Subcutaneous abdominal adipose tissue (tissue), 5 donors: ENCODE results near the gene FAM181A.

ENCODE experiments used
- H3K27ac ChIP-seq: one replicate; pipeline ENCODE4 v1.7.0; 2013; ENCODE audit warnings: low read depth, mild to moderate bottlenecking, inconsistent platforms, low read length, moderate library complexity
- H3K27me3 ChIP-seq, 5 donors: one replicate each; pipeline ENCODE4 v1.7.0; 2013; ENCODE audit warnings: low read length in 5 of 5, inconsistent platforms in 1 of 5; ENCODE audit not compliant: control insufficient read depth in 5 of 5, insufficient read depth in 4 of 5
- H3K36me3 ChIP-seq, 5 donors: one replicate each; pipeline ENCODE4 v1.7.0; 2013; ENCODE audit warnings: low read length in 5 of 5; ENCODE audit not compliant: control insufficient read depth in 5 of 5, insufficient read depth in 5 of 5
- H3K4me1 ChIP-seq, 5 donors: one replicate each; pipeline ENCODE4 v1.7.0; 2013; ENCODE audit warnings: low read length in 5 of 5, mild to moderate bottlenecking in 3 of 5, moderate library complexity in 1 of 5; ENCODE audit not compliant: control insufficient read depth in 5 of 5, insufficient read depth in 5 of 5
- H3K4me3 ChIP-seq, 5 donors: one replicate each; pipeline ENCODE4 v1.7.0; 2013; ENCODE audit warnings: low read length in 5 of 5, low read depth in 1 of 5
- H3K9ac ChIP-seq, 5 donors: one replicate each; pipeline ENCODE4 v1.7.0; 2013; ENCODE audit warnings: low read length in 5 of 5, mild to moderate bottlenecking in 4 of 5, moderate library complexity in 3 of 5
- H3K9me3 ChIP-seq, 5 donors: one replicate each; pipeline ENCODE4 v1.7.0; 2013; ENCODE audit warnings: low read length in 5 of 5; ENCODE audit not compliant: control insufficient read depth in 5 of 5
- donor health status: healthy.
- donor health status: healthy.
- donor health status: healthy.
- donor health status: healthy.
- donor health status: healthy.

The FAM181A gene

DNA sequence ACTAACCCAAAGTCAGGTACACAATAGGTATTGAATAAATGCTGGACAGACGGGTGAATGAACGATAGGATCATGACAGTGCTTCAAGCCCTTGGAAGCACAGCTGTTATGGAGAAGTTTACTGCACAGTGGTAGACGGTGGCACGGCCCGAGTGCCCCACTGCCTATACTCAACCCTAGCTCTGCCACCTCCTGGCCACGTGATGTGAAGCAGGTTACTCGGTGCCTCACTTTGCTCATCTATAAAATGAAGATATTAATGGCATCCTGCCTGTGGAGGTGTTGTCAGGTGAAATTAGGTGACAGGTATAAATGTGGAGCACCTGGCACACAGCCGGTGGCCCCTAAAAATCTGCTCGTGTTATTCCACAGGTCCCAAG, 43.4 kb downstream of the FAM181A start:
- Histone ChIP-seq H3K4me1 (peaks cover 0 to 21% (median 17%) of the 10 kb centered on the region in 5 donors), H3K9me3 (no peaks in the 10 kb centered on the region), H3K27me3 (peaks cover 0 to 5% (median under 1%) of the 10 kb centered on the region in 5 donors), H3K27ac (no peak overlapping the region), H3K9ac (peak overlapping the region in 2 of 5 donors; percentile 3 to 51), H3K36me3 (no peaks in the 10 kb centered on the region), H3K4me3 (peak overlapping the region; percentile 38 to 59 (median 52))

GRCh38 chr14:93970965-93971634, 44.0 kb downstream of the FAM181A start:
- Histone ChIP-seq H3K9me3 (no peaks in the 10 kb centered on the region), H3K4me3 (peak overlapping the region; percentile 38 to 59 (median 52)), H3K9ac (peak overlapping the region in 2 of 5 donors; percentile 3 to 51), H3K27me3 (peaks cover 0 to 5% (median 2%) of the 10 kb centered on the region in 5 donors), H3K27ac (no peak overlapping the region), H3K36me3 (no peaks in the 10 kb centered on the region), H3K4me1 (peaks cover 0 to 26% (median 17%) of the 10 kb centered on the region in 5 donors)

GRCh38 chr14:93971635-93972027, 44.5 kb downstream of the FAM181A start:
- Histone ChIP-seq H3K27me3 (peaks cover 0 to 5% (median 2%) of the 10 kb centered on the region in 5 donors), H3K9ac (no peak overlapping the region), H3K36me3 (no peaks in the 10 kb centered on the region), H3K4me1 (peaks cover 0 to 32% (median 18%) of the 10 kb centered on the region in 5 donors), H3K9me3 (no peaks in the 10 kb centered on the region), H3K27ac (no peak overlapping the region), H3K4me3 (no peak overlapping the region)

DNA sequence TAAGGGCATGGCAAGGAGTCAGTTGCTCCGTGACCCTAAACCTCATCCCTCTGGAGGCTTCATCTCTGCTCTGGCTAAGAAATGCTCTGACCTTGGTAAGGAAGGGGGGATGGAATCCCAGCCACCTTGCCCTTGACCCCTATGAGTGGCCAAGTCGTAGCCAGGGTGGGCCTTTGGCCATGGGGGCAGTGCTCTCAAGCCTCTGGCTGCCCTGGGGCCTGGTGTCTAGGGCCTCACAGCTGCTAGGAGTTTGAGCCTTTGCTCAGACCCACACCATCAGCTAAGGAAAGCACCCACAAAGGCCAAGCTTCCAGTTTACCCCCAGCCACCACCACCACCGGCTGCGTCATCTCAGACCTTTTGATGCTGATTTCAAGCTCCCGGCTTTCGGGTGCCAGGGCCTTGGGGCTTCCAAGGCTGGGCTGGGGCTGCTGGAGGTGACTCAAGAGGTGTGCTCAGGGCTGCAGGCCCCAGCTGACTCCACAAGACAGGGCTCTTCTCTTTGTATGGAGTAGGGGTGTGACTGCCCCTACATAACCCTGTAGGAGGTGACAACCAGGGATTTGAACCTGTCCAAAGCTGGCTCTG, 45.6 kb downstream of the FAM181A start:
- peaks cover 0 to 31% (median 18%) of the 10 kb centered on the region in 5 donors for H3K4me1 ChIP-seq
- H3K4me3 ChIP-seq = no peak overlapping the region
- H3K9me3 ChIP-seq = no peaks in the 10 kb centered on the region
- no peak overlapping the region for H3K9ac ChIP-seq
- H3K27ac ChIP-seq = no peak overlapping the region
- no peaks in the 10 kb centered on the region for H3K36me3 ChIP-seq
- peaks cover 3 to 10% (median 5%) of the 10 kb centered on the region in 5 donors for H3K27me3 ChIP-seq

- Histone ChIP-seq H3K9ac (no peak overlapping the region), H3K4me1 (peaks cover 0 to 26% (median 18%) of the 10 kb centered on the region in 5 donors), H3K4me3 (no peak overlapping the region)
Measured at GRCh38 chr14:93973607-93974006, 46.5 kb downstream of the FAM181A start.

GRCh38 chr14:93974299-93974698, 47.2 kb downstream of the FAM181A start:
- H3K36me3 ChIP-seq = no peaks in the 10 kb centered on the region
- no peak overlapping the region for H3K4me3 ChIP-seq
- peaks cover 3 to 13% (median 5%) of the 10 kb centered on the region in 5 donors for H3K27me3 ChIP-seq
- H3K27ac ChIP-seq = no peak overlapping the region
- peaks cover 0 to 8% (median 0%) of the 10 kb centered on the region in 5 donors for H3K9me3 ChIP-seq
- no peak overlapping the region for H3K9ac ChIP-seq
- peaks cover 0 to 26% (median 13%) of the 10 kb centered on the region in 5 donors for H3K4me1 ChIP-seq

More at GRCh38 chr14:93973607-93974006, 46.5 kb downstream of the FAM181A start:
- Histone ChIP-seq H3K36me3 (no peaks in the 10 kb centered on the region), H3K27ac (no peak overlapping the region), H3K9me3 (peaks cover 0 to 6% (median 0%) of the 10 kb centered on the region in 5 donors), H3K27me3 (peaks cover 3 to 13% (median 5%) of the 10 kb centered on the region in 5 donors)

DNA sequence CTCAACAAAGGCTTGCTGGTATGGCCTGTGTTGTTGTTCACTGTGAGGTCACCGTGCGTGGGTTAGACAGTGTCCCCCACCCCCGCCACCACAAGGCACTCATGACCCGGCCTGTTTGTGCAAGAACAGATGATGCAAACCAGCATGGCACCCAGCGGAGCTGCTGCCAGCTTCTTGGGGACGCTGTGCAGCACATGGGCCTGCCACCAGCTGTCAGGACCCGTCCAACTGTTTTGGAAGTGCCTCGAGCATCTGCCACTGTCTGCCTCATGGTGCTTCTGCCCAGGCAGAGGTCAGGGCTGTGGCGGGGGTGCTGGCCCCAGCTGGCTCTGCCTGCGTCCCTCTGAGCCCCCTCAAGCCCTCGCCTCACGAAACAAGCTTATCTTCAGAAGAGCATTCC, 47.7 kb downstream of the FAM181A start:
- Histone ChIP-seq H3K9me3 (peaks cover 0 to 8% (median 0%) of the 10 kb centered on the region in 5 donors), H3K4me3 (no peak overlapping the region), H3K27me3 (peaks cover 3 to 13% (median 5%) of the 10 kb centered on the region in 5 donors), H3K9ac (no peak overlapping the region), H3K4me1 (peaks cover 0 to 21% (median 8%) of the 10 kb centered on the region in 5 donors), H3K27ac (no peak overlapping the region), H3K36me3 (no peaks in the 10 kb centered on the region)

DNA sequence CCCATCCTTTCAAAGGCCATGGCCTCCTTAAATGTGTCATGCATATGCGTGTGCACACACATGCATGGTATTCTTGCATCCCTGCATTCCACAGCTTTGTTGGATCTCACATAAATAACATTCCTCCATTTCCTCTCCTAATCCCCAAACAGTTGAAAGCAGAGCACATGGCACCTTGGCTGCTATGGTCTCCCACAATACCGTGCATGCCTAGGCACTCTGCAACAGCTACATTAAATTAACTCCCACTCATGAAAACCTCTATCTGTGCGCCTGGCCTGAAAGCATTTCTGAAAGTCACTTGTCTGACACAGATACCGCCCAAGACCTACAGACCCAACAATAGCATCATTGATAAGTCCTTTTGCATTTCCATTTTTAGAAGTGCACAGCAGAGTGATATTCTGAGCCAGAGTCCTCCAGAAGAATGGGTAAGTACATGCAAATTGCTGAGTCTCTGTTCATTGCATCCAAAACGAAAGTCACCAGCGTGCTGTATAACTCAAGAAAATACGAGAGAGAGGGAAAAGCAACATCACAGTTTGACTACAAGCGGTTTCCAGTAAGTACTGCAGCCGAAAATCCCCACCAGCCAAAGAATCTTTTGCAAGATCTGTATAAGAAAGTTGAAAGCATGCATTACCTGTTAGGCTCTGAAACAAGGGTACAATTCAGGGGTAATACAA, 48.8 kb downstream of the FAM181A start:
- H3K4me1 ChIP-seq = peaks cover 0 to 18% (median 7%) of the 10 kb centered on the region in 5 donors

DNA sequence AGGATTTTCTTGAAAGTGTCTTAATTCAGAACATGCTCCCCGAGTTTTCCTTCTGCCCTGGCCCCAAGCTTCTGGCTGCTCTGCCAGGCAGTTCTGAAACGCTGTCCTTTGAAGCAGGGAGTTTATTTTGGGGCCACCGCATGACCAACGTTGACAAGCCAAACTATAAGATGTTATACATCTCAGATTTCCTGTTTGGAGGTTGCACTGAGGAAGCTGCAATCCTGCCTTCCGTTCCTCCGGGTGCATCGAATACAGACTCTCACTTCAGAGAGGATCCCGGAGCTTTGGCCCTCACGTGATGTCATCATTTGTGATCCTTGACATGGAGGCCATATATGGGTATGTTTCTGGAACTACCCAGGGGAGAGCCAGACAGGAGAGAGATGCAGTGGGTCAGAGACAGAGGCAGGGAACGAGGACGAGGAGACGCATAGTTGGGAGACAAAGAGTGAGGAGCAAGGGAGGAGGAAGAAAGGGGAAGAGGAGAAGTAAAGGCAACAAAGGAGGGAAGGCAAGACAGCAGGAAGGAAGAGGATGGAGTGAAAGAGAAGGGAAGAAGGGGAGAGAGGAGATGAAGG, 49.4 kb downstream of the FAM181A start, which contains the start of gene ASB2:
ASB2 (minus strand) TSS at position 94 of the 581 bp plus-strand sequence. CDS start 12,031 bp downstream, outside the sequence.
- H3K27ac ChIP-seq = no peak within 1 kb of the TSS
- no peaks in the 10 kb centered on the region for H3K36me3 ChIP-seq
- peaks cover 3 to 13% (median 5%) of the 10 kb centered on the region in 5 donors for H3K27me3 ChIP-seq
- peaks cover 0 to 8% (median 0%) of the 10 kb centered on the region in 5 donors for H3K9me3 ChIP-seq
- no peak within 1 kb of the TSS for H3K4me3 ChIP-seq
- no peak within 1 kb of the TSS for H3K9ac ChIP-seq
- peaks cover 0 to 13% (median 3%) of the 10 kb centered on the region in 5 donors for H3K4me1 ChIP-seq

More for the DNA sequence above, 48.8 kb downstream of the FAM181A start:
- Histone ChIP-seq H3K9ac (no peak overlapping the region), H3K27ac (no peak overlapping the region), H3K9me3 (peaks cover 0 to 8% (median 0%) of the 10 kb centered on the region in 5 donors), H3K4me3 (no peak overlapping the region), H3K27me3 (peaks cover 3 to 13% (median 5%) of the 10 kb centered on the region in 5 donors), H3K36me3 (no peaks in the 10 kb centered on the region)
